SK-N-SH (cell line): ENCODE data around the gene RBM42.

Experiments
- EZH2phosphoT487 ChIP-seq: fragments of 200-600 bp; sonication (generic); IDR thresholded peaks from 2 replicates; pipeline ENCODE4 v1.6.1; 2017; ENCODE audit warnings: low read depth, mixed run types, mild to moderate bottlenecking, antibody characterized with exemption, moderate library complexity, borderline replicate concordance
- FOSL2 ChIP-seq: IDR thresholded peaks from 2 replicates; pipeline ENCODE4 v1.4.0; 2012; ENCODE audit warnings: low read depth, mild to moderate bottlenecking, moderate library complexity, borderline replicate concordance
- POLR2AphosphoS5 ChIP-seq: IDR thresholded peaks from 2 replicates; pipeline ENCODE4 v1.6.1; 2012; ENCODE audit warnings: low read depth, low read length
- SIN3A ChIP-seq: IDR thresholded peaks from 2 replicates; pipeline ENCODE4 v1.6.1; 2012; ENCODE audit warnings: low read depth, mild to moderate bottlenecking, low read length, moderate library complexity, borderline replicate concordance
- TAF1 ChIP-seq: IDR thresholded peaks from 2 replicates; pipeline ENCODE4 v1.6.1; 2012; ENCODE audit warnings: low read depth, mild to moderate bottlenecking, low read length, moderate library complexity, borderline replicate concordance
- TF ChIP-seq, protein P1 (sequence below): fragments of 200-600 bp; sonication (generic); IDR thresholded peaks from 2 replicates; pipeline ENCODE4 v1.6.1; 2017; ENCODE audit warnings: antibody characterized with exemption, mild to moderate bottlenecking, moderate library complexity
- TF ChIP-seq, protein P2 (sequence below): fragments of 150-350 bp; IDR thresholded peaks from 2 replicates; pipeline ENCODE4 v1.6.1; 2017; ENCODE audit warnings: antibody characterized with exemption, low read length, low read depth, borderline replicate concordance

DNA sequence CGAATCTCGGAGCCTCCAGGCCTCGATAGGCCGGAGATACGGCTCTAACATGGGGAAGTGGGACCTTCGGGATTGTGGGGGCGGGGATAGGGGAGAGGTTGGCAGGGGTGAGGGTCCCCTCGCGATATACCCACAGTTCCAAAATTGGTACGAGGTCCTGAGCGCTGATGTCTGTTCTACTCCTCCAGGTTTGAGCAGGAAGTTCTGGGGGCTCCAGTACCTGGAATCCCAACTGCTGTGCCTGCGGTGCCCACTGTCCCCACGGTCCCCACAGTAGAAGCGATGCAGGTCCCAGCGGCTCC lies 447 bp downstream of the RBM42 start:
- no peak for TF ChIP-seq SIN3A
- TF ChIP-seq FOSL2 = no peak
- TF ChIP-seq TAF1 = no peak
- TF ChIP-seq, protein P1, sequence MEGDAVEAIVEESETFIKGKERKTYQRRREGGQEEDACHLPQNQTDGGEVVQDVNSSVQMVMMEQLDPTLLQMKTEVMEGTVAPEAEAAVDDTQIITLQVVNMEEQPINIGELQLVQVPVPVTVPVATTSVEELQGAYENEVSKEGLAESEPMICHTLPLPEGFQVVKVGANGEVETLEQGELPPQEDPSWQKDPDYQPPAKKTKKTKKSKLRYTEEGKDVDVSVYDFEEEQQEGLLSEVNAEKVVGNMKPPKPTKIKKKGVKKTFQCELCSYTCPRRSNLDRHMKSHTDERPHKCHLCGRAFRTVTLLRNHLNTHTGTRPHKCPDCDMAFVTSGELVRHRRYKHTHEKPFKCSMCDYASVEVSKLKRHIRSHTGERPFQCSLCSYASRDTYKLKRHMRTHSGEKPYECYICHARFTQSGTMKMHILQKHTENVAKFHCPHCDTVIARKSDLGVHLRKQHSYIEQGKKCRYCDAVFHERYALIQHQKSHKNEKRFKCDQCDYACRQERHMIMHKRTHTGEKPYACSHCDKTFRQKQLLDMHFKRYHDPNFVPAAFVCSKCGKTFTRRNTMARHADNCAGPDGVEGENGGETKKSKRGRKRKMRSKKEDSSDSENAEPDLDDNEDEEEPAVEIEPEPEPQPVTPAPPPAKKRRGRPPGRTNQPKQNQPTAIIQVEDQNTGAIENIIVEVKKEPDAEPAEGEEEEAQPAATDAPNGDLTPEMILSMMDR = no peak
- no peak for TF ChIP-seq EZH2phosphoT487
- TF ChIP-seq POLR2AphosphoS5 = no peak
- TF ChIP-seq, protein P2, sequence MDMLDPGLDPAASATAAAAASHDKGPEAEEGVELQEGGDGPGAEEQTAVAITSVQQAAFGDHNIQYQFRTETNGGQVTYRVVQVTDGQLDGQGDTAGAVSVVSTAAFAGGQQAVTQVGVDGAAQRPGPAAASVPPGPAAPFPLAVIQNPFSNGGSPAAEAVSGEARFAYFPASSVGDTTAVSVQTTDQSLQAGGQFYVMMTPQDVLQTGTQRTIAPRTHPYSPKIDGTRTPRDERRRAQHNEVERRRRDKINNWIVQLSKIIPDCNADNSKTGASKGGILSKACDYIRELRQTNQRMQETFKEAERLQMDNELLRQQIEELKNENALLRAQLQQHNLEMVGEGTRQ = no peak
